ENCODE data around the gene GPR155. TPM values are rescaled to one million over a fixed set of nuclear protein-coding genes. Genes with fewer than 3 reads are reported as not detected.

Gene GPR155
- total and polyA plus RNA-seq, 9 of the 15 experiments (the other 6 are each of a cell fraction or from before 2014, with no cell fraction given) = 0.04 to 0.40 (median 0.11) TPM; not detected in 1

GRCh38 chr2:174527959-174528358 lies 41.1 kb upstream of the GPR155 start:
- intact Hi-C loops (cut with micrococcal nuclease) = no loop called here
- no peaks in the 10 kb centered on the region for H4K20me1 ChIP-seq (replicated peaks; ENCODE audit: control insufficient read depth, insufficient read depth, low read length)
- no peaks in the 10 kb centered on the region for H3K9me3 ChIP-seq (replicated peaks; ENCODE audit: control insufficient read depth, insufficient read depth, low read depth, low read length)
- no peaks in the 10 kb centered on the region for H3K36me3 ChIP-seq (ENCODE audit: control insufficient read depth, insufficient read depth, low read length)
- POLR2A ChIA-PET = no interaction called here
- H3K27ac ChIP-seq (ENCODE audit: extremely low read depth, low read depth, low read length) = no peak overlapping the region
- H3K9me1 ChIP-seq (ENCODE audit: control insufficient read depth, insufficient read depth, low read length) = no peaks in the 10 kb centered on the region
- WGBS (ENCODE audit: insufficient coverage, low coverage, missing lambda C conversion rate) = 4% methylated on average over 3 of the region's 3 CpGs
- H3K79me2 ChIP-seq (ENCODE audit: control insufficient read depth, insufficient read depth, low read length) = no peaks in the 10 kb centered on the region
- FAIRE-seq (no peak), DNase-seq (ENCODE audit: extremely low read depth in 1 of 4, low spot score in 3 of 4) (no peak), ATAC-seq (no peak)
- H3K9ac ChIP-seq (ENCODE audit: insufficient read depth in 1 of 2, low read depth in 2 of 2, low read length in 2 of 2) = no peak overlapping the region
- peaks cover 7 to 16% of the 10 kb centered on the region in 2 experiments; a peak in 4 of 5 replicates for H3K27me3 ChIP-seq (ENCODE audit: control insufficient read depth in 2 of 2, insufficient read depth in 2 of 2, low read length in 2 of 2)
- in situ Hi-C loops (cut with MboI) = no loop called here
- BruUV-seq (replicated peaks) = no TSS peak
- H3K4me1 ChIP-seq (replicated peaks in 1 of 2; ENCODE audit: control insufficient read depth in 2 of 2, insufficient read depth in 2 of 2, low read length in 2 of 2) = no peaks in the 10 kb centered on the region
- no peak overlapping the region for H3K4me3 ChIP-seq
- H2AFZ ChIP-seq (ENCODE audit: low read depth, low read length) = no peak overlapping the region
- TF ChIP-seq, protein P1, sequence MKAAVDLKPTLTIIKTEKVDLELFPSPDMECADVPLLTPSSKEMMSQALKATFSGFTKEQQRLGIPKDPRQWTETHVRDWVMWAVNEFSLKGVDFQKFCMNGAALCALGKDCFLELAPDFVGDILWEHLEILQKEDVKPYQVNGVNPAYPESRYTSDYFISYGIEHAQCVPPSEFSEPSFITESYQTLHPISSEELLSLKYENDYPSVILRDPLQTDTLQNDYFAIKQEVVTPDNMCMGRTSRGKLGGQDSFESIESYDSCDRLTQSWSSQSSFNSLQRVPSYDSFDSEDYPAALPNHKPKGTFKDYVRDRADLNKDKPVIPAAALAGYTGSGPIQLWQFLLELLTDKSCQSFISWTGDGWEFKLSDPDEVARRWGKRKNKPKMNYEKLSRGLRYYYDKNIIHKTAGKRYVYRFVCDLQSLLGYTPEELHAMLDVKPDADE (conservative IDR thresholded peaks at IDR 0.05; ENCODE audit: control insufficient read depth, low read depth, low read length) = no peak
- no peak for TF ChIP-seq E2F3 (CRISPR knock-in tag; IDR thresholded peaks at IDR 0.05)
- no peak for TF ChIP-seq NONO (IDR thresholded peaks at IDR 0.05; ENCODE audit: low read depth in 2 of 2, low read length in 1 of 2)
- TF ChIP-seq MTF1 (CRISPR knock-in tag; IDR thresholded peaks at IDR 0.05; ENCODE audit: borderline replicate concordance) = no peak
- TF ChIP-seq RBM25 (IDR thresholded peaks at IDR 0.05; ENCODE audit: low read depth, low read length, severe bottlenecking) = peak; percentile 28
- peak; percentile 37 for TF ChIP-seq ZNF146 (CRISPR knock-in tag; IDR thresholded peaks at IDR 0.05; ENCODE audit: unreplicated experiment)
- CTCF ChIA-PET (ENCODE audit: low intra/inter-chr PET ratio) = no interaction called here
- H3K4me2 ChIP-seq (ENCODE audit: insufficient read depth, low read length) = no peak overlapping the region

Data from K562 (cell line).